Activated T-helper 2 cell treated with anti-CD3 and anti-CD28 coated beads, Interferon-gamma antibody, Interleukin-2, Interleukin-4, amounts not matched to agents 10 μg/mL and 5 μg/mL and 100 μg/mL, durations not matched to agents 14 hours and 24 hours and 36 hours (primary cell): ENCODE measurements around the gene GPS2. TPM values are rescaled to one million over a fixed set of nuclear protein-coding genes. Genes with fewer than 3 reads are reported as not detected.

Source experiments
- DNase-seq: peaks from one replicate; pipeline ENCODE4 v3.0.0; 2021; ENCODE audit warnings: low spot score
- H3K27ac Mint-ChIP-seq: one replicate; pipeline ENCODE4 v1.8.0; 2021; ENCODE audit warnings: mixed read lengths
- H3K27me3 Mint-ChIP-seq: one replicate; pipeline ENCODE4 v1.8.0; 2021; ENCODE audit warnings: low read depth, mixed read lengths
- H3K36me3 Mint-ChIP-seq: one replicate; pipeline ENCODE4 v1.8.0; 2021; ENCODE audit warnings: low read depth, mixed read lengths
- H3K4me1 Mint-ChIP-seq: one replicate; pipeline ENCODE4 v1.8.0; 2021; ENCODE audit warnings: low read depth, mixed read lengths
- H3K4me3 Mint-ChIP-seq: one replicate; pipeline ENCODE4 v1.8.0; 2021; ENCODE audit warnings: low read depth, mild to moderate bottlenecking, moderate library complexity, mixed read lengths
- H3K9me3 Mint-ChIP-seq: one replicate; pipeline ENCODE4 v1.8.0; 2021; ENCODE audit warnings: mixed read lengths
- intact Hi-C: fragments of 100-400 bp; cut with micrococcal nuclease; formaldehyde crosslinking; loops from one replicate; pipeline ENCODE4 v1.15.1; 2023
- total RNA-seq: library from RNA; stranded (reverse); gene quantifications from 2 replicates; pipeline ENCODE4 v1.2.3, GENCODE V29; 2022

The GPS2 gene
- total RNA-seq, 1 donor from 2014 or later = 64.9 TPM

- peaks cover 53% of the 10 kb centered on the region for H3K36me3 Mint-ChIP-seq
- peaks cover 10% of the 10 kb centered on the region for H3K4me1 Mint-ChIP-seq
- DNase-seq = no peak
- H3K4me3 Mint-ChIP-seq = no peak overlapping the region
- H3K9me3 Mint-ChIP-seq = no peaks in the 10 kb centered on the region
- no peak overlapping the region for H3K27ac Mint-ChIP-seq
- intact Hi-C loops = no loop called here
- no peaks in the 10 kb centered on the region for H3K27me3 Mint-ChIP-seq
Measured at GRCh38 chr17:7324438-7324779, 9.2 kb upstream of the GPS2 start.

- no peaks in the 10 kb centered on the region for H3K9me3 Mint-ChIP-seq
- intact Hi-C loops = no loop called here
- peaks cover 9% of the 10 kb centered on the region for H3K4me1 Mint-ChIP-seq
- H3K4me3 Mint-ChIP-seq = no peak overlapping the region
- DNase-seq = peak; percentile 67
- no peak overlapping the region for H3K27ac Mint-ChIP-seq
- no peaks in the 10 kb centered on the region for H3K27me3 Mint-ChIP-seq
- peaks cover 54% of the 10 kb centered on the region for H3K36me3 Mint-ChIP-seq
Measured at GRCh38 chr17:7323731-7324437, 8.7 kb upstream of the GPS2 start.

- H3K4me1 Mint-ChIP-seq = no peaks in the 10 kb centered on the region
- intact Hi-C loops = no loop called here
- H3K27me3 Mint-ChIP-seq = no peaks in the 10 kb centered on the region
- H3K27ac Mint-ChIP-seq = no peak overlapping the region
- DNase-seq = no peak
- H3K36me3 Mint-ChIP-seq = peaks cover 62% of the 10 kb centered on the region
- no peaks in the 10 kb centered on the region for H3K9me3 Mint-ChIP-seq
- no peak overlapping the region for H3K4me3 Mint-ChIP-seq
Measured at GRCh38 chr17:7322520-7323194, 7.5 kb upstream of the GPS2 start.

GRCh38 chr17:7321466-7321865, 6.3 kb upstream of the GPS2 start:
- Mint-ChIP-seq H3K9me3 (no peaks in the 10 kb centered on the region), H3K27ac (no peak overlapping the region), H3K27me3 (no peaks in the 10 kb centered on the region), H3K4me1 (peaks cover under 1% of the 10 kb centered on the region), H3K36me3 (peaks cover 68% of the 10 kb centered on the region), H3K4me3 (no peak overlapping the region)
- DNase-seq = no peak
- intact Hi-C loops = no loop called here

GRCh38 chr17:7318121-7318860, 3.1 kb upstream of the GPS2 start:
- no peak overlapping the region for H3K27ac Mint-ChIP-seq
- peaks cover 68% of the 10 kb centered on the region for H3K36me3 Mint-ChIP-seq
- no peak for DNase-seq
- no peak overlapping the region for H3K4me3 Mint-ChIP-seq
- peaks cover 15% of the 10 kb centered on the region for H3K4me1 Mint-ChIP-seq
- intact Hi-C loops = no loop called here
- no peaks in the 10 kb centered on the region for H3K27me3 Mint-ChIP-seq
- no peaks in the 10 kb centered on the region for H3K9me3 Mint-ChIP-seq

- intact Hi-C loops = no loop called here
- Mint-ChIP-seq H3K27me3 (no peaks in the 10 kb centered on the region), H3K4me1 (peaks cover 24% of the 10 kb centered on the region), H3K9me3 (no peaks in the 10 kb centered on the region), H3K27ac (no peak overlapping the region), H3K36me3 (peaks cover 68% of the 10 kb centered on the region), H3K4me3 (peak overlapping the region; percentile 60)
- DNase-seq = no peak
Measured at GRCh38 chr17:7317161-7317803, 2.1 kb upstream of the GPS2 start.

GRCh38 chr17:7315570-7316235, 543 bp upstream of the GPS2 start:
- H3K27ac Mint-ChIP-seq = peak overlapping the region; percentile 91
- no peak for DNase-seq
- H3K9me3 Mint-ChIP-seq = no peaks in the 10 kb centered on the region
- H3K27me3 Mint-ChIP-seq = no peaks in the 10 kb centered on the region
- peak overlapping the region; percentile 91 for H3K4me3 Mint-ChIP-seq
- H3K36me3 Mint-ChIP-seq = peaks cover 66% of the 10 kb centered on the region
- peaks cover 32% of the 10 kb centered on the region for H3K4me1 Mint-ChIP-seq
- intact Hi-C loops = loop anchor here (1.0 to 2.0 kb wide), 2 partner anchors 14 to 169 kb away; partner anchors contain the start of genes NEURL4 and POLR2A

- peaks cover 77% of the 10 kb centered on the region for H3K36me3 Mint-ChIP-seq
Measured at GRCh38 chr17:7313890-7314718, 1.1 kb downstream of the GPS2 start.

GRCh38 chr17:7313088-7313889, 1.9 kb downstream of the GPS2 start:
- H3K27ac Mint-ChIP-seq = peak overlapping the region; percentile 59
- H3K36me3 Mint-ChIP-seq = peaks cover 78% of the 10 kb centered on the region
- H3K9me3 Mint-ChIP-seq = no peaks in the 10 kb centered on the region
- H3K4me3 Mint-ChIP-seq = peak overlapping the region; percentile 81
- peaks cover 51% of the 10 kb centered on the region for H3K4me1 Mint-ChIP-seq
- H3K27me3 Mint-ChIP-seq = no peaks in the 10 kb centered on the region
- DNase-seq = no peak
- intact Hi-C loops = no loop called here

More at GRCh38 chr17:7313890-7314718, 1.1 kb downstream of the GPS2 start:
- no peak for DNase-seq
- H3K4me3 Mint-ChIP-seq = peak overlapping the region; percentile 81
- H3K27ac Mint-ChIP-seq = peak overlapping the region; percentile 65
- no peaks in the 10 kb centered on the region for H3K27me3 Mint-ChIP-seq
- intact Hi-C loops = loop anchor here (2.0 kb wide), 1 partner anchor 171 kb away; the partner anchor contains the start of gene POLR2A
- peaks cover 48% of the 10 kb centered on the region for H3K4me1 Mint-ChIP-seq
- H3K9me3 Mint-ChIP-seq = no peaks in the 10 kb centered on the region

- Mint-ChIP-seq H3K27me3 (no peaks in the 10 kb centered on the region), H3K36me3 (peaks cover 73% of the 10 kb centered on the region), H3K4me3 (peak overlapping the region; percentile 42), H3K4me1 (peaks cover 51% of the 10 kb centered on the region), H3K9me3 (no peaks in the 10 kb centered on the region), H3K27ac (no peak overlapping the region)
- intact Hi-C loops = no loop called here
- DNase-seq = no peak
Measured at GRCh38 chr17:7312432-7313087, 2.6 kb downstream of the GPS2 start.
